Esophagus muscularis mucosa (tissue), 3 donors: ENCODE results near the gene TATDN3.

Source experiments
- POLR2A ChIP-seq: fragments of 450-650 bp; IDR thresholded peaks from one replicate; pipeline ENCODE4 v1.6.1; 2017; ENCODE audit warnings: antibody characterized with exemption, moderate library complexity, mild to moderate bottlenecking, low read depth
- POLR2AphosphoS5 ChIP-seq, 2 donors: sonication (generic); formaldehyde crosslinking; IDR thresholded peaks; one replicate each; pipeline ENCODE4 v1.6.1; 2017; ENCODE audit warnings: antibody characterized with exemption in 2 of 2
- TF ChIP-seq, protein P1 (sequence below), 3 experiments: fragments of 200-600 bp in 2 of 3; fragments of 450-650 bp in 1 of 3; sonication (generic) in 2 of 3; IDR thresholded peaks; one replicate each; pipeline ENCODE4 v1.5.1; 2017 to 2019; ENCODE audit warnings: antibody characterized with exemption in 3 of 3, mild to moderate bottlenecking in 2 of 3, moderate library complexity in 1 of 3

GRCh38 chr1:212760126-212760823 is 31.4 kb upstream of the TATDN3 start:
- TF ChIP-seq, protein P1, sequence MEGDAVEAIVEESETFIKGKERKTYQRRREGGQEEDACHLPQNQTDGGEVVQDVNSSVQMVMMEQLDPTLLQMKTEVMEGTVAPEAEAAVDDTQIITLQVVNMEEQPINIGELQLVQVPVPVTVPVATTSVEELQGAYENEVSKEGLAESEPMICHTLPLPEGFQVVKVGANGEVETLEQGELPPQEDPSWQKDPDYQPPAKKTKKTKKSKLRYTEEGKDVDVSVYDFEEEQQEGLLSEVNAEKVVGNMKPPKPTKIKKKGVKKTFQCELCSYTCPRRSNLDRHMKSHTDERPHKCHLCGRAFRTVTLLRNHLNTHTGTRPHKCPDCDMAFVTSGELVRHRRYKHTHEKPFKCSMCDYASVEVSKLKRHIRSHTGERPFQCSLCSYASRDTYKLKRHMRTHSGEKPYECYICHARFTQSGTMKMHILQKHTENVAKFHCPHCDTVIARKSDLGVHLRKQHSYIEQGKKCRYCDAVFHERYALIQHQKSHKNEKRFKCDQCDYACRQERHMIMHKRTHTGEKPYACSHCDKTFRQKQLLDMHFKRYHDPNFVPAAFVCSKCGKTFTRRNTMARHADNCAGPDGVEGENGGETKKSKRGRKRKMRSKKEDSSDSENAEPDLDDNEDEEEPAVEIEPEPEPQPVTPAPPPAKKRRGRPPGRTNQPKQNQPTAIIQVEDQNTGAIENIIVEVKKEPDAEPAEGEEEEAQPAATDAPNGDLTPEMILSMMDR (IDR thresholded peaks at IDR 0.05) = no peak
- no peak for TF ChIP-seq POLR2AphosphoS5 (IDR thresholded peaks at IDR 0.05)
- no peak for TF ChIP-seq POLR2A
